Measurements from ENCODE around the gene KCNH8. TPM values are rescaled to one million over a fixed set of nuclear protein-coding genes. Genes with fewer than 3 reads are reported as not detected.

The KCNH8 gene
- total and polyA plus RNA-seq, 10 of the 15 experiments (the other 5 are each of a cell fraction or from before 2014, with no cell fraction given): under 0.01 to 0.18 (median 0.07) TPM; not detected in 2

GRCh38 chr3:19165654-19166053, 17.3 kb downstream of the KCNH8 start:
- H2AFZ ChIP-seq (ENCODE audit: control insufficient read depth, low read depth, low read length): no peak overlapping the region
- ATAC-seq (no peak), FAIRE-seq (no peak), DNase-seq (ENCODE audit: low read depth, low spot score) (no peak)
- in situ Hi-C loops (cut with MboI) (no loop called here), intact Hi-C loops (cut with micrococcal nuclease; ENCODE audit: unreplicated experiment) (no loop called here)
- no peak overlapping the region for H3K27ac ChIP-seq (ENCODE audit: control insufficient read depth, insufficient read depth)
- TF ChIP-seq MEF2B (IDR thresholded peaks at IDR 0.05; ENCODE audit: partially characterized antibody, poor library complexity, severe bottlenecking) (no peak), MYB (IDR thresholded peaks at IDR 0.05; ENCODE audit: borderline replicate concordance, low read depth, low read length) (no peak), MEF2A (IDR thresholded peaks at IDR 0.05; ENCODE audit: insufficient read depth, low read depth, low read length) (no peak), WRNIP1 (IDR thresholded peaks at IDR 0.05; ENCODE audit: borderline replicate concordance, low read depth, low read length) (no peak), CTCF (IDR thresholded peaks at IDR 0.05 in 2 of 3, conservative IDR thresholded peaks at IDR 0.05 in 1 of 3; ENCODE audit: control insufficient read depth in 2 of 3, extremely low read depth in 1 of 3, insufficient read depth in 1 of 3, low read depth in 3 of 3, low read length in 3 of 3) (no peak)
- no peaks in the 10 kb centered on the region for H3K4me1 ChIP-seq (ENCODE audit: control insufficient read depth, insufficient read depth, low read length)
- H4K20me1 ChIP-seq (ENCODE audit: control insufficient read depth, insufficient read depth): no peaks in the 10 kb centered on the region
- ChIA-PET POLR2A (no interaction called here), SMC1A (ENCODE audit: uncharacterized antibody, unreplicated experiment) (no interaction called here), RAD21 (ENCODE audit: unreplicated experiment) (no interaction called here), CTCF (no interaction called here)
- no peak overlapping the region for H3K9ac ChIP-seq (ENCODE audit: control insufficient read depth, insufficient read depth, low read length)
- H3K36me3 ChIP-seq (ENCODE audit: control insufficient read depth in 2 of 2, insufficient read depth in 2 of 2, low read length in 1 of 2): no peaks in the 10 kb centered on the region
- no peaks in the 10 kb centered on the region for H3K27me3 ChIP-seq (replicated peaks in 1 of 2; ENCODE audit: control insufficient read depth in 2 of 2, insufficient read depth in 2 of 2, low read length in 1 of 2)
- 0% methylated on average over 2 of the region's 2 CpGs for WGBS (ENCODE audit: insufficient coverage, insufficient replicate concordance, low lambda C conversion rate, missing lambda C conversion rate)
- H3K9me3 ChIP-seq (replicated peaks; ENCODE audit: control insufficient read depth, insufficient read depth, low read length): no peaks in the 10 kb centered on the region
- no TSS peak for BruUV-seq (replicated peaks)
- no peak overlapping the region for H3K4me2 ChIP-seq (ENCODE audit: control insufficient read depth, insufficient read depth)
- H3K79me2 ChIP-seq (ENCODE audit: control insufficient read depth, insufficient read depth, low read length): no peaks in the 10 kb centered on the region
- no peak overlapping the region for H3K4me3 ChIP-seq

GRCh38 chr3:19171794-19172193, 23.5 kb downstream of the KCNH8 start:
- no peak overlapping the region for H2AFZ ChIP-seq (ENCODE audit: control insufficient read depth, low read depth, low read length)
- H3K4me1 ChIP-seq (ENCODE audit: control insufficient read depth, insufficient read depth, low read length): no peaks in the 10 kb centered on the region
- no peaks in the 10 kb centered on the region for H3K9me3 ChIP-seq (replicated peaks; ENCODE audit: control insufficient read depth, insufficient read depth, low read length)
- intact Hi-C loops (cut with micrococcal nuclease; ENCODE audit: unreplicated experiment) (no loop called here), in situ Hi-C loops (cut with MboI) (no loop called here)
- no peaks in the 10 kb centered on the region for H3K79me2 ChIP-seq (ENCODE audit: control insufficient read depth, insufficient read depth, low read length)
- 45% methylated on average over 2 of the region's 2 CpGs for WGBS (ENCODE audit: insufficient coverage, insufficient replicate concordance, low lambda C conversion rate, missing lambda C conversion rate)
- CTCF ChIA-PET: no interaction called here
- no TSS peak for BruUV-seq (replicated peaks)
- no peak for DNase-seq (ENCODE audit: low read depth, low spot score)
- RAD21 ChIA-PET (ENCODE audit: unreplicated experiment): no interaction called here
- POLR2A ChIA-PET: no interaction called here
- H3K27me3 ChIP-seq (replicated peaks in 1 of 2; ENCODE audit: control insufficient read depth in 2 of 2, insufficient read depth in 2 of 2, low read length in 1 of 2): no peaks in the 10 kb centered on the region
- H3K36me3 ChIP-seq (ENCODE audit: control insufficient read depth in 2 of 2, insufficient read depth in 2 of 2, low read length in 1 of 2): no peaks in the 10 kb centered on the region
- SMC1A ChIA-PET (ENCODE audit: uncharacterized antibody, unreplicated experiment): no interaction called here
- no peak for FAIRE-seq
- H3K4me2 ChIP-seq (ENCODE audit: control insufficient read depth, insufficient read depth): no peak overlapping the region
- no peaks in the 10 kb centered on the region for H4K20me1 ChIP-seq (ENCODE audit: control insufficient read depth, insufficient read depth)
- no peak overlapping the region for H3K9ac ChIP-seq (ENCODE audit: control insufficient read depth, insufficient read depth, low read length)
- no peak overlapping the region for H3K4me3 ChIP-seq
- H3K27ac ChIP-seq (ENCODE audit: control insufficient read depth, insufficient read depth): no peak overlapping the region
- no peak for ATAC-seq
- no peak for TF ChIP-seq E4F1 (IDR thresholded peaks at IDR 0.05; ENCODE audit: borderline replicate concordance, partially characterized antibody)
- no peak for TF ChIP-seq ZNF592 (IDR thresholded peaks at IDR 0.05)
